Stomach (tissue), 4 donors: Measurements from ENCODE around the gene MZF1.

Experiments used
- POLR2A ChIP-seq, 4 donors: fragments of 450-650 bp; IDR thresholded peaks; one replicate each; pipeline ENCODE4 v1.6.1; 2016; ENCODE audit warnings: antibody characterized with exemption in 4 of 4, control low read depth in 2 of 4, mild to moderate bottlenecking in 1 of 4, moderate library complexity in 1 of 4
- POLR2AphosphoS5 ChIP-seq, 3 donors: sonication (generic); formaldehyde crosslinking; IDR thresholded peaks; one replicate each; pipeline ENCODE4 v1.6.1; 2016; ENCODE audit warnings: antibody characterized with exemption in 3 of 3
- TF ChIP-seq, protein P1 (sequence below), 7 experiments: fragments of 450-650 bp in 4 of 7; fragments of 200-600 bp in 3 of 7; sonication (generic) in 3 of 7; IDR thresholded peaks; one replicate each; pipeline ENCODE4 v1.5.1; 2016 to 2019; ENCODE audit warnings: antibody characterized with exemption in 7 of 7, control low read depth in 2 of 7, mild to moderate bottlenecking in 1 of 7

DNA sequence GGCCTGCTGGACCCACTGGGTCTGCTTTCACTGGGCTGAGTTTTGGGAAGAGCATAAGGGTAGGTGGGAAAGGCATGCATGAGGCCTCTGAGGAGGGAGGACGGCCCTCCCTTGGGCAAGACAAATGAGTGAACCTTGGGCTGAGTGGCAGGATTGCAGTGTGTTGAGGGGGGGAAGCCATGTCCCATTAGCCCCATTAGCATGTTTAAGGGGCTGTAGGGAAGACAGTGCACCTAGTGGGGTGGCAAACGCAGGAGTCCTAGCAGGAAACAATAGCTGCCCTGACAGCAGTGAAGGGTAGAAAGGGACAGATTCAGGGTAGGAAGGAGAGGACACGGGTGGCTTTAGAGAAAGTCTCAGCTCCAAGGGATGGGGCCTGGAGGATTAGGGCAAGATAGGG lies 50.4 kb downstream of the MZF1 start:
- TF ChIP-seq POLR2A (IDR thresholded peaks at IDR 0.05) (no peak), POLR2AphosphoS5 (IDR thresholded peaks at IDR 0.05) (no peak)
- TF ChIP-seq, protein P1, sequence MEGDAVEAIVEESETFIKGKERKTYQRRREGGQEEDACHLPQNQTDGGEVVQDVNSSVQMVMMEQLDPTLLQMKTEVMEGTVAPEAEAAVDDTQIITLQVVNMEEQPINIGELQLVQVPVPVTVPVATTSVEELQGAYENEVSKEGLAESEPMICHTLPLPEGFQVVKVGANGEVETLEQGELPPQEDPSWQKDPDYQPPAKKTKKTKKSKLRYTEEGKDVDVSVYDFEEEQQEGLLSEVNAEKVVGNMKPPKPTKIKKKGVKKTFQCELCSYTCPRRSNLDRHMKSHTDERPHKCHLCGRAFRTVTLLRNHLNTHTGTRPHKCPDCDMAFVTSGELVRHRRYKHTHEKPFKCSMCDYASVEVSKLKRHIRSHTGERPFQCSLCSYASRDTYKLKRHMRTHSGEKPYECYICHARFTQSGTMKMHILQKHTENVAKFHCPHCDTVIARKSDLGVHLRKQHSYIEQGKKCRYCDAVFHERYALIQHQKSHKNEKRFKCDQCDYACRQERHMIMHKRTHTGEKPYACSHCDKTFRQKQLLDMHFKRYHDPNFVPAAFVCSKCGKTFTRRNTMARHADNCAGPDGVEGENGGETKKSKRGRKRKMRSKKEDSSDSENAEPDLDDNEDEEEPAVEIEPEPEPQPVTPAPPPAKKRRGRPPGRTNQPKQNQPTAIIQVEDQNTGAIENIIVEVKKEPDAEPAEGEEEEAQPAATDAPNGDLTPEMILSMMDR (IDR thresholded peaks at IDR 0.05): no peak
